Measurements from ENCODE around the gene PRKAR1B.

PRKAR1B gene

GRCh38 chr7:727104-727805 is at the start of gene PRKAR1B:
Gene PRKAR1B, minus strand, starts transcription at chr7:727281. Its CDS starts 15,776 bp downstream, at chr7:711505.
- DNase-seq = peak; percentile 61 to 69

GRCh38 chr7:776381-776780 is 49.3 kb upstream of the PRKAR1B start:
- DNase-seq = no peak

GRCh38 chr7:774161-775109 is 47.4 kb upstream of the PRKAR1B start:
- peak; percentile 44 to 70 for DNase-seq

- no peak for DNase-seq
These were observed 46.5 kb upstream of the PRKAR1B start for GRCh38 chr7:773622-773915.

- DNase-seq = no peak
These were observed 46.0 kb upstream of the PRKAR1B start for GRCh38 chr7:772861-773621.

- DNase-seq = no peak
These were observed 45.3 kb upstream of the PRKAR1B start for GRCh38 chr7:772392-772791.

- DNase-seq = no peak
These were observed 44.9 kb upstream of the PRKAR1B start for GRCh38 chr7:772005-772294.

GRCh38 chr7:771234-772004 is 44.3 kb upstream of the PRKAR1B start:
- DNase-seq = peak in 1 of 2 experiments; percentile 25

GRCh38 chr7:770741-771166 is 43.7 kb upstream of the PRKAR1B start:
- DNase-seq = no peak

GRCh38 chr7:770336-770735 is 43.3 kb upstream of the PRKAR1B start:
- no peak for DNase-seq

GRCh38 chr7:768881-769504 is 41.9 kb upstream of the PRKAR1B start:
- no peak for DNase-seq

GRCh38 chr7:767941-768731 is 41.1 kb upstream of the PRKAR1B start:
- DNase-seq = peak; percentile 28 to 43

GRCh38 chr7:767580-767940 is 40.5 kb upstream of the PRKAR1B start:
- DNase-seq = peak; percentile 16 to 18

GRCh38 chr7:765383-765782 is 38.3 kb upstream of the PRKAR1B start:
- no peak for DNase-seq

- no peak for DNase-seq
These were observed 36.7 kb upstream of the PRKAR1B start for GRCh38 chr7:763762-764161.

- no peak for DNase-seq
These were observed 35.8 kb upstream of the PRKAR1B start for GRCh38 chr7:762885-763284.

- DNase-seq = no peak
These were observed 34.5 kb upstream of the PRKAR1B start for GRCh38 chr7:761631-762030.

- no peak for DNase-seq
These were observed 34.0 kb upstream of the PRKAR1B start for GRCh38 chr7:761101-761500.

- no peak for DNase-seq
These were observed 32.9 kb upstream of the PRKAR1B start for GRCh38 chr7:760006-760405.

- no peak for DNase-seq
These were observed 32.5 kb upstream of the PRKAR1B start for GRCh38 chr7:759569-759968.

GRCh38 chr7:757741-758163 is 30.7 kb upstream of the PRKAR1B start:
- DNase-seq = no peak

Measured in stimulated activated CD4-positive, alpha-beta T cell treated with anti-CD3 and anti-CD28 coated beads, Interleukin-4, amount 100 ng/mL, for 4 hours (primary cell).